ENCODE data around the gene GSTA1. TPM values are rescaled to one million over a fixed set of nuclear protein-coding genes. Genes with fewer than 3 reads are reported as not detected.
"Not testable (repeated sequence)": the region's sequence is repeated elsewhere in the genome, so short reads cannot be mapped to it uniquely, and the experiment has no call there.

GSTA1 gene
- total RNA-seq, 6 experiments from 2014 or later = 0.23 to 0.47 (median 0.28) TPM; not detected in 3

GRCh38 chr6:52763322-52763916, 40.2 kb downstream of the GSTA1 start, which contains the start of gene GSTA2:
Gene GSTA2, minus strand, starts transcription at chr6:52763475. Its CDS starts 5,528 bp downstream, at chr6:52757947.
- not testable (repeated sequence) for H3K4me3 Mint-ChIP-seq; DNase-seq; H3K36me3 Mint-ChIP-seq (ENCODE audit: low read depth); H3K9me3 Mint-ChIP-seq; H3K27ac Mint-ChIP-seq
- Mint-ChIP-seq H3K4me1 (ENCODE audit: low read depth) (peaks cover 16% of the 10 kb centered on the region), H3K27me3 (ENCODE audit: insufficient read depth) (peaks cover 21% of the 10 kb centered on the region)

GRCh38 chr6:52761673-52762491, 41.7 kb downstream of the GSTA1 start:
- not testable (repeated sequence) for H3K27ac Mint-ChIP-seq; DNase-seq; H3K9me3 Mint-ChIP-seq; H3K36me3 Mint-ChIP-seq (ENCODE audit: low read depth); H3K4me3 Mint-ChIP-seq
- Mint-ChIP-seq H3K27me3 (ENCODE audit: insufficient read depth) (peaks cover 21% of the 10 kb centered on the region), H3K4me1 (ENCODE audit: low read depth) (peaks cover 20% of the 10 kb centered on the region)

GRCh38 chr6:52760105-52760765, 43.4 kb downstream of the GSTA1 start:
- H3K27me3 Mint-ChIP-seq (ENCODE audit: insufficient read depth) = peaks cover 17% of the 10 kb centered on the region

GRCh38 chr6:52759085-52759484, 44.5 kb downstream of the GSTA1 start:
- no peak for DNase-seq
- Mint-ChIP-seq H3K4me1 (ENCODE audit: low read depth) (peaks cover 20% of the 10 kb centered on the region), H3K9me3 (no peaks in the 10 kb centered on the region), H3K36me3 (ENCODE audit: low read depth) (no peaks in the 10 kb centered on the region), H3K4me3 (no peak overlapping the region), H3K27ac (no peak overlapping the region), H3K27me3 (ENCODE audit: insufficient read depth) (peaks cover 14% of the 10 kb centered on the region)
- no peak for TF ChIP-seq CTCF (IDR thresholded peaks at IDR 0.05)

More at GRCh38 chr6:52760105-52760765, 43.4 kb downstream of the GSTA1 start:
- no peak for TF ChIP-seq CTCF (IDR thresholded peaks at IDR 0.05)
- Mint-ChIP-seq H3K27ac (no peak overlapping the region), H3K4me3 (no peak overlapping the region), H3K9me3 (no peaks in the 10 kb centered on the region), H3K36me3 (ENCODE audit: low read depth) (no peaks in the 10 kb centered on the region), H3K4me1 (ENCODE audit: low read depth) (peaks cover 20% of the 10 kb centered on the region)
- no peak for DNase-seq

GRCh38 chr6:52757651-52758338, 45.8 kb downstream of the GSTA1 start:
- not testable (repeated sequence) for H3K4me3 Mint-ChIP-seq; H3K9me3 Mint-ChIP-seq; H3K36me3 Mint-ChIP-seq (ENCODE audit: low read depth); H3K27me3 Mint-ChIP-seq (ENCODE audit: insufficient read depth)
- DNase-seq = peak; percentile 65
- Mint-ChIP-seq H3K27ac (peak overlapping the region; percentile 9; the same call in 1 of the 2 replicates), H3K4me1 (ENCODE audit: low read depth) (peaks cover 32% of the 10 kb centered on the region)

- DNase-seq = no peak
- H3K27ac Mint-ChIP-seq = no peak overlapping the region
- H3K27me3 Mint-ChIP-seq (ENCODE audit: insufficient read depth) = peaks cover 5% of the 10 kb centered on the region; the same call in 1 of the 2 replicates
- peaks cover 45% of the 10 kb centered on the region for H3K4me1 Mint-ChIP-seq (ENCODE audit: low read depth)
- peaks cover 15% of the 10 kb centered on the region for H3K36me3 Mint-ChIP-seq (ENCODE audit: low read depth)
- no peak for TF ChIP-seq CTCF (IDR thresholded peaks at IDR 0.05)
- H3K9me3 Mint-ChIP-seq = peaks cover 12% of the 10 kb centered on the region
- H3K4me3 Mint-ChIP-seq = no peak overlapping the region
Observed at GRCh38 chr6:52754443-52754842, 49.2 kb downstream of the GSTA1 start.

- H3K36me3 Mint-ChIP-seq (ENCODE audit: low read depth) = peaks cover 15% of the 10 kb centered on the region
- peaks cover 12% of the 10 kb centered on the region for H3K9me3 Mint-ChIP-seq
- not testable (repeated sequence) for H3K27ac Mint-ChIP-seq; H3K4me3 Mint-ChIP-seq; H3K27me3 Mint-ChIP-seq (ENCODE audit: insufficient read depth)
- peaks cover 44% of the 10 kb centered on the region for H3K4me1 Mint-ChIP-seq (ENCODE audit: low read depth)
- DNase-seq = peak; percentile 52
Observed at GRCh38 chr6:52753137-52753536, 50.5 kb downstream of the GSTA1 start.

Data from HFFc6 (cell line).